Measurements from ENCODE around the gene TNS1. TPM values are rescaled to one million over a fixed set of nuclear protein-coding genes. Genes with fewer than 3 reads are reported as not detected.

Gene TNS1
- total RNA-seq, 3 donors from 2014 or later (not counting 1 experiment from before 2014, with no cell fraction given): 1.1 to 3.0 (median 2.1) TPM

GRCh38 chr2:217901835-217902378, 100.9 kb downstream of the TNS1 start:
- no peaks in the 10 kb centered on the region for H3K36me3 Mint-ChIP-seq
- H3K4me1 Mint-ChIP-seq: peaks cover 0 to 20% of the 10 kb centered on the region in 2 donors
- 59% methylated on average over 5 of the region's 5 CpGs for WGBS (ENCODE audit: insufficient coverage)
- H3K27me3 ChIP-seq (ENCODE audit: control insufficient read depth, insufficient read depth, low read length): no peaks in the 10 kb centered on the region
- no peaks in the 10 kb centered on the region for H3K36me3 ChIP-seq (ENCODE audit: control insufficient read depth, insufficient read depth, low read length)
- H3K27me3 Mint-ChIP-seq (ENCODE audit: low read depth in 2 of 2): peaks cover 8 to 15% of the 10 kb centered on the region in 2 donors
- H3K4me1 ChIP-seq (ENCODE audit: control insufficient read depth, insufficient read depth, low read length): peaks cover 19% of the 10 kb centered on the region
- H3K9me3 Mint-ChIP-seq: no peaks in the 10 kb centered on the region
- no peak overlapping the region for H3K27ac Mint-ChIP-seq
- H3K4me3 Mint-ChIP-seq: no peak overlapping the region
- no peaks in the 10 kb centered on the region for H3K9me3 ChIP-seq (ENCODE audit: control insufficient read depth, insufficient read depth, low read length)
- ATAC-seq (no peak), DNase-seq (no peak)
- TF ChIP-seq CTCF (IDR thresholded peaks at IDR 0.05): no peak
- intact Hi-C loops (cut with micrococcal nuclease): no loop called here
- no peak overlapping the region for H3K27ac ChIP-seq (ENCODE audit: low read length)
- no peak overlapping the region for H3K4me3 ChIP-seq (ENCODE audit: low read length)

GRCh38 chr2:217901400-217901799, 101.4 kb downstream of the TNS1 start:
- Histone ChIP-seq H3K4me1 (ENCODE audit: control insufficient read depth, insufficient read depth, low read length) (peaks cover 19% of the 10 kb centered on the region), H3K4me3 (ENCODE audit: low read length) (no peak overlapping the region), H3K36me3 (ENCODE audit: control insufficient read depth, insufficient read depth, low read length) (no peaks in the 10 kb centered on the region), H3K27ac (ENCODE audit: low read length) (no peak overlapping the region), H3K9me3 (ENCODE audit: control insufficient read depth, insufficient read depth, low read length) (no peaks in the 10 kb centered on the region), H3K27me3 (ENCODE audit: control insufficient read depth, insufficient read depth, low read length) (no peaks in the 10 kb centered on the region)
- Mint-ChIP-seq H3K27me3 (ENCODE audit: low read depth in 2 of 2) (peaks cover 8 to 11% of the 10 kb centered on the region in 2 donors), H3K27ac (no peak overlapping the region), H3K4me1 (peaks cover 0 to 20% of the 10 kb centered on the region in 2 donors), H3K4me3 (no peak overlapping the region), H3K9me3 (no peaks in the 10 kb centered on the region), H3K36me3 (no peaks in the 10 kb centered on the region)
- TF ChIP-seq CTCF (IDR thresholded peaks at IDR 0.05): no peak
- 88% methylated on average over 4 of the region's 4 CpGs for WGBS (ENCODE audit: insufficient coverage)
- no peak for ATAC-seq
- no peak for DNase-seq
- intact Hi-C loops (cut with micrococcal nuclease): no loop called here

- DNase-seq (no peak), ATAC-seq (no peak)
- Mint-ChIP-seq H3K36me3 (no peaks in the 10 kb centered on the region), H3K4me1 (peaks cover 0 to 20% of the 10 kb centered on the region in 2 donors), H3K27ac (no peak overlapping the region), H3K27me3 (ENCODE audit: low read depth in 2 of 2) (peaks cover 7 to 8% of the 10 kb centered on the region in 2 donors), H3K9me3 (no peaks in the 10 kb centered on the region), H3K4me3 (no peak overlapping the region)
- Histone ChIP-seq H3K4me3 (ENCODE audit: low read length) (no peak overlapping the region), H3K27ac (ENCODE audit: low read length) (no peak overlapping the region), H3K9me3 (ENCODE audit: control insufficient read depth, insufficient read depth, low read length) (no peaks in the 10 kb centered on the region), H3K36me3 (ENCODE audit: control insufficient read depth, insufficient read depth, low read length) (no peaks in the 10 kb centered on the region), H3K27me3 (ENCODE audit: control insufficient read depth, insufficient read depth, low read length) (no peaks in the 10 kb centered on the region), H3K4me1 (ENCODE audit: control insufficient read depth, insufficient read depth, low read length) (peaks cover 17% of the 10 kb centered on the region)
- intact Hi-C loops (cut with micrococcal nuclease): no loop called here
- WGBS (ENCODE audit: insufficient coverage): 87% methylated on average over 7 of the region's 7 CpGs
- no peak for TF ChIP-seq CTCF (IDR thresholded peaks at IDR 0.05)
Observed at GRCh38 chr2:217900780-217901360, 101.9 kb downstream of the TNS1 start.
